ENCODE measurements around the gene ZNHIT2.
A peak's percentile ranks its signal among the peaks of the same experiment; 100 is the strongest.

ZNHIT2 gene

DNA sequence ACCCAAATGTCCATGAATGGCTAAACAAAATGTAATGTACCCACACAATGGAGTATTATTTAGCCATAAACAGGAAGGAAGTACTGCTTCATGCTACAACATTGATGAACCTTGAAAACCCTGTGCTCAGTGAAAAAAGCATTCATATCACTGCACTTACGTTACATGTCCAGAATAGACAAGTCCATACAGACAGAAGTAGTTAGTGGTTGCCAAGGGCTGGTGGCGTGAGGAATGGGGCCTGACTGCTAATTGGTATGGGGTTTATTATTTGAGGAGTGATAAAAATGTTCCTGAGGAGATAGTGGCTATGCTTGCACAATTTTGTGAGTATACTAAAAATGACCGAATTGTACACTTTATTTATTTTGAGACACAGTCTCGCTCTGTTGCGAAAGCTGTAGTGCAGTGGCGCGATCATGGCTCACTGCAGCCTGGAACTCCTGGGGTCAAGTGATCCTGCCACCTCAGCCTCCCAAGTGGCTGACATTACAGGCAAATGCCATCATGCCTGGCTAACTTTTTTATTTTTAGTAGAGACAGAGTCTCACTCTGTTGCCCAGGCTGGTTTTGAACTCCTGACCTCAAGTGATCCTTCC lies 24.5 kb upstream of the ZNHIT2 start:
- TF ChIP-seq TCF12 (IDR thresholded peaks at IDR 0.05; ENCODE audit: low read depth) (no peak), TEAD4 (IDR thresholded peaks at IDR 0.05) (no peak), CREB1 (IDR thresholded peaks at IDR 0.05; ENCODE audit: low read depth) (no peak), EP300 (IDR thresholded peaks at IDR 0.05; ENCODE audit: borderline replicate concordance) (no peak), NFIC (IDR thresholded peaks at IDR 0.05) (no peak), EGR1 (IDR thresholded peaks at IDR 0.05) (no peak)
- TF ChIP-seq, protein P1, sequence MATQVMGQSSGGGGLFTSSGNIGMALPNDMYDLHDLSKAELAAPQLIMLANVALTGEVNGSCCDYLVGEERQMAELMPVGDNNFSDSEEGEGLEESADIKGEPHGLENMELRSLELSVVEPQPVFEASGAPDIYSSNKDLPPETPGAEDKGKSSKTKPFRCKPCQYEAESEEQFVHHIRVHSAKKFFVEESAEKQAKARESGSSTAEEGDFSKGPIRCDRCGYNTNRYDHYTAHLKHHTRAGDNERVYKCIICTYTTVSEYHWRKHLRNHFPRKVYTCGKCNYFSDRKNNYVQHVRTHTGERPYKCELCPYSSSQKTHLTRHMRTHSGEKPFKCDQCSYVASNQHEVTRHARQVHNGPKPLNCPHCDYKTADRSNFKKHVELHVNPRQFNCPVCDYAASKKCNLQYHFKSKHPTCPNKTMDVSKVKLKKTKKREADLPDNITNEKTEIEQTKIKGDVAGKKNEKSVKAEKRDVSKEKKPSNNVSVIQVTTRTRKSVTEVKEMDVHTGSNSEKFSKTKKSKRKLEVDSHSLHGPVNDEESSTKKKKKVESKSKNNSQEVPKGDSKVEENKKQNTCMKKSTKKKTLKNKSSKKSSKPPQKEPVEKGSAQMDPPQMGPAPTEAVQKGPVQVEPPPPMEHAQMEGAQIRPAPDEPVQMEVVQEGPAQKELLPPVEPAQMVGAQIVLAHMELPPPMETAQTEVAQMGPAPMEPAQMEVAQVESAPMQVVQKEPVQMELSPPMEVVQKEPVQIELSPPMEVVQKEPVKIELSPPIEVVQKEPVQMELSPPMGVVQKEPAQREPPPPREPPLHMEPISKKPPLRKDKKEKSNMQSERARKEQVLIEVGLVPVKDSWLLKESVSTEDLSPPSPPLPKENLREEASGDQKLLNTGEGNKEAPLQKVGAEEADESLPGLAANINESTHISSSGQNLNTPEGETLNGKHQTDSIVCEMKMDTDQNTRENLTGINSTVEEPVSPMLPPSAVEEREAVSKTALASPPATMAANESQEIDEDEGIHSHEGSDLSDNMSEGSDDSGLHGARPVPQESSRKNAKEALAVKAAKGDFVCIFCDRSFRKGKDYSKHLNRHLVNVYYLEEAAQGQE (IDR thresholded peaks at IDR 0.05; ENCODE audit: low read depth) = no peak

DNA sequence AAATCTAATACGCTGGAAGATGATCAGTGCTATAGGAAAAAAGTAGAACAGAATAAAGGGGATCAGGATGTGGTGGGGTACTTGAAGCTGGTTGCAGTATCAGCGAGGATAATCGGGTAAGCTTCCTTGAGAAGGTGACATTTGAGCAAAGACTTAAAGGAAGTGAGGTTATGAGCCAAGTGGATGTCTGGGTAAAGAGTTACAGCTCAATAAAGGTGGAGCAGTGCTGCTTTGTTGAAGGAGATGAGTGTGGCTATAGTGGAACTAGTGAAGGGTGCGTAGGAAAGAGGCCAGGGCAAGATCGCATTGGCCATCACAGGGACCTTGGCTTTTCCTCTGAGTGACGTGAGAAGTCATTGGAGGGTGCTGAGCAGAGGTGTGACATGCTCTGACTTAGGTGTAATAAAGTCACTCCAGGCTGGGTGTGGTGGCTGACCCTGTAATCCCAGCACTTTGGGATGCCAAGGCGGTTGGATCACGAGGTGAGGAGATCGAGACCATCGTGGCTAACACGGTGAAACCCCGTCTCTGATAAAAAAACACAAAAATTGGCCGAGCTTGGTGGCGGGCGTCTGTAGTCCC lies 19.1 kb upstream of the ZNHIT2 start:
- TF ChIP-seq CEBPB (IDR thresholded peaks at IDR 0.05) = no peak
- no peak for TF ChIP-seq NFIC (IDR thresholded peaks at IDR 0.05)
- TF ChIP-seq TEAD4 (IDR thresholded peaks at IDR 0.05) = no peak
- TF ChIP-seq RAD21 (IDR thresholded peaks at IDR 0.05; ENCODE audit: low read depth) = no peak
- no peak for TF ChIP-seq YY1 (IDR thresholded peaks at IDR 0.05; ENCODE audit: low read depth)
- no peak for TF ChIP-seq TAF1 (IDR thresholded peaks at IDR 0.05; ENCODE audit: low read depth)
- TF ChIP-seq, protein P1 (IDR thresholded peaks at IDR 0.05; ENCODE audit: low read depth) = no peak
- no peak for TF ChIP-seq ZBTB7A (IDR thresholded peaks at IDR 0.05; ENCODE audit: low read depth)
- TF ChIP-seq TCF12 (IDR thresholded peaks at IDR 0.05; ENCODE audit: low read depth) = no peak
- TF ChIP-seq FOXM1 (IDR thresholded peaks at IDR 0.05; ENCODE audit: borderline replicate concordance, low read depth) = no peak
- TF ChIP-seq EP300 (IDR thresholded peaks at IDR 0.05; ENCODE audit: borderline replicate concordance) = no peak
- TF ChIP-seq EGR1 (IDR thresholded peaks at IDR 0.05) = no peak
- TF ChIP-seq, protein P2, sequence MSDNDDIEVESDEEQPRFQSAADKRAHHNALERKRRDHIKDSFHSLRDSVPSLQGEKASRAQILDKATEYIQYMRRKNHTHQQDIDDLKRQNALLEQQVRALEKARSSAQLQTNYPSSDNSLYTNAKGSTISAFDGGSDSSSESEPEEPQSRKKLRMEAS (IDR thresholded peaks at IDR 0.05) = no peak
- TF ChIP-seq CREB1 (IDR thresholded peaks at IDR 0.05; ENCODE audit: low read depth) = no peak
- TF ChIP-seq, protein P3, sequence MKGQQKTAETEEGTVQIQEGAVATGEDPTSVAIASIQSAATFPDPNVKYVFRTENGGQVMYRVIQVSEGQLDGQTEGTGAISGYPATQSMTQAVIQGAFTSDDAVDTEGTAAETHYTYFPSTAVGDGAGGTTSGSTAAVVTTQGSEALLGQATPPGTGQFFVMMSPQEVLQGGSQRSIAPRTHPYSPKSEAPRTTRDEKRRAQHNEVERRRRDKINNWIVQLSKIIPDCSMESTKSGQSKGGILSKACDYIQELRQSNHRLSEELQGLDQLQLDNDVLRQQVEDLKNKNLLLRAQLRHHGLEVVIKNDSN (IDR thresholded peaks at IDR 0.05) = no peak

DNA sequence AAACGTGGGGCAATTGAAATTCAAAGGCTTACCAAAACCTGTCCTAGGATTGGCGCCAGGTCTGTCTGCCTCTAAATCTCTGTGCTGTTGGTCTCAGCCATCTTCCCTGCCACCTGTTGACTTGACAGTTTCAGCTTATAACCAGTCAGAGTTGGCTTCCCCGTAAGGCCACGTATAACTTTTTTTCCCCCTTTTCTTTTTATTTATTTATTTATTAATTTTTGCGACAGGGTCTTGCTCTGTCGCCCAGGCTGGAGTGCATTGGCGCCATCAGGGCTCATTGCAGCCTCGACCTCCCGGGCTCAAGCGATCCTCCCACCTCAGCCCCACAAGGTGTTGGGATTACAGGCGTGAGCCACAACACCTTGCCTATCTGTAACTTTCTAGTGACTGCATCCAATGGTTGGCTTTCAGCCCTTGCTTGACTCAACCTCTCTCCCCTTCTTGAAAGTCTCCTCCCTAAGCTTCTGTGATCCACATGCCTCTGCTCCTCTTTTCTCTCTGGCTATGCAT lies 18.2 kb upstream of the ZNHIT2 start:
- TF ChIP-seq TCF12 (IDR thresholded peaks at IDR 0.05; ENCODE audit: low read depth) (no peak), CREB1 (IDR thresholded peaks at IDR 0.05; ENCODE audit: low read depth) (no peak), EGR1 (IDR thresholded peaks at IDR 0.05) (no peak), YY1 (IDR thresholded peaks at IDR 0.05; ENCODE audit: low read depth) (no peak), TEAD4 (IDR thresholded peaks at IDR 0.05) (no peak), FOXM1 (IDR thresholded peaks at IDR 0.05; ENCODE audit: borderline replicate concordance, low read depth) (no peak), EP300 (IDR thresholded peaks at IDR 0.05; ENCODE audit: borderline replicate concordance) (no peak), ZBTB7A (IDR thresholded peaks at IDR 0.05; ENCODE audit: low read depth) (no peak), RAD21 (IDR thresholded peaks at IDR 0.05; ENCODE audit: low read depth) (no peak)
- TF ChIP-seq, protein P2 (IDR thresholded peaks at IDR 0.05) = no peak
- TF ChIP-seq, protein P3 (IDR thresholded peaks at IDR 0.05) = no peak
- TF ChIP-seq, protein P1 (IDR thresholded peaks at IDR 0.05; ENCODE audit: low read depth) = no peak

DNA sequence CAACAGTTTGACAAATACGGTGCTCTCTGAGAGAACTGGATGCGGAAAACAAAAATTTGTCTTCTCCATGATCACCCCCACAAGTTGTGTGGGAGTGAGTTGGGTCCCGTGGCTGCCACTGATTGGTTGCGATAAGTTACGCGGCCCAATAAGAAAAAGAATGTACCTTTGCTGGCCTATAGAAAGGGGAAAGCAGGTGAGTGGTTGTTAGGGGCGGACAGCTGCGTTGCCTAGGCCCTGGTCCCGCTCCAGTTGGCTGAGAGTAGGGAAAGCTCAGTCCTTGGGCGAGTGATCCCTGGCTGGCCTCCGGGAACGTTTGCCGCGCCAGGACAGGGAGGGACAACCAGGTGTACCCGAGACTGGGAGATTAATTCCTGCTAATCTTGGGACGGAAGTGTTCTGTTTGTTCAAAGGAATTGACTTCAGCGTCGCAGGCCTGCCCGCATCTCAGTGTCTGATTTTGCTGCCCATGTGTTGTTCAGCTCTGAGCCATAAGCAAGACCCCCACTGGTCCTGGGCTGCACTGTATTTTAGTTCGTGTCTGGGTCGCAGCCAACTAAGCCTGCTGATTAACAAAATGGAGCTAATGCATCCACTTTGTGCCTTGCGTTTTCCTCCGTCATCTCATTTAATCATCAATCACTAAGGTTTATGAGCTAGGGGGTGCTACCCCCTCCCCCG lies 17.6 kb upstream of the ZNHIT2 start:
- TF ChIP-seq EGR1 (IDR thresholded peaks at IDR 0.05) = 0 out of 2 replicates have a peak, but pooled peaks have one; percentile 54
- TF ChIP-seq, protein P3 (IDR thresholded peaks at IDR 0.05) = no peak
- no peak for TF ChIP-seq CREB1 (IDR thresholded peaks at IDR 0.05; ENCODE audit: low read depth)
- TF ChIP-seq, protein P2 (IDR thresholded peaks at IDR 0.05) = 0 out of 2 replicates have a peak, but pooled peaks have one; percentile 1
- TF ChIP-seq CEBPB (IDR thresholded peaks at IDR 0.05) = no peak
- TF ChIP-seq FOXM1 (IDR thresholded peaks at IDR 0.05; ENCODE audit: borderline replicate concordance, low read depth) = no peak
- TF ChIP-seq NFIC (IDR thresholded peaks at IDR 0.05) = peak; percentile 51; the same call in 1 of the 2 replicates
- TF ChIP-seq TEAD4 (IDR thresholded peaks at IDR 0.05) = no peak
- TF ChIP-seq, protein P1 (IDR thresholded peaks at IDR 0.05; ENCODE audit: low read depth) = no peak
- 0 out of 2 replicates have a peak, but pooled peaks have one; percentile 30 for TF ChIP-seq EP300 (IDR thresholded peaks at IDR 0.05; ENCODE audit: borderline replicate concordance)
- peak; percentile 69; the same call in 1 of the 2 replicates for TF ChIP-seq TAF1 (IDR thresholded peaks at IDR 0.05; ENCODE audit: low read depth)
- TF ChIP-seq ZBTB7A (IDR thresholded peaks at IDR 0.05; ENCODE audit: low read depth) = no peak
- TF ChIP-seq RAD21 (IDR thresholded peaks at IDR 0.05; ENCODE audit: low read depth) = no peak
- TF ChIP-seq YY1 (IDR thresholded peaks at IDR 0.05; ENCODE audit: low read depth) = no peak
- TF ChIP-seq TCF12 (IDR thresholded peaks at IDR 0.05; ENCODE audit: low read depth) = no peak
